HepG2 (cell line): Measurements from ENCODE around the gene CYP20A1. TPM values are rescaled to one million over a fixed set of nuclear protein-coding genes. Genes with fewer than 3 reads are reported as not detected.

Source experiments
- BRCA1 ChIP-seq: sonication (generic); formaldehyde crosslinking; IDR thresholded peaks from 2 replicates; pipeline ENCODE4 v1.4.0; 2020; ENCODE audit warnings: missing genetic modification reagents
- FOXK2 ChIP-seq: fragments of 450-650 bp; IDR thresholded peaks from 2 replicates; pipeline ENCODE4 v1.6.1; 2016
- FOXM1 ChIP-seq: sonication (generic); formaldehyde crosslinking; IDR thresholded peaks from 2 replicates; pipeline ENCODE4 v1.5.0; 2020; ENCODE audit warnings: missing genetic modification reagents
- GFI1 ChIP-seq: sonication (generic); formaldehyde crosslinking; IDR thresholded peaks from 2 replicates; pipeline ENCODE4 v1.5.0; 2020; ENCODE audit warnings: missing genetic modification reagents, mild to moderate bottlenecking, borderline replicate concordance
- HDAC1 ChIP-seq: sonication (generic); formaldehyde crosslinking; IDR thresholded peaks from 2 replicates; pipeline ENCODE4 v1.5.1; 2020; ENCODE audit warnings: mild to moderate bottlenecking, missing genetic modification reagents
- HNRNPLL ChIP-seq: fragments of 200-400 bp; formaldehyde crosslinking; IDR thresholded peaks from 2 replicates; pipeline ENCODE4 v1.6.1; 2017; ENCODE audit warnings: mild to moderate bottlenecking, low read depth, low read length; ENCODE audit not compliant: poor library complexity, severe bottlenecking
- MEF2D ChIP-seq: sonication (generic); formaldehyde crosslinking; IDR thresholded peaks from 2 replicates; pipeline ENCODE4 v1.5.1; 2020; ENCODE audit warnings: mild to moderate bottlenecking, missing genetic modification reagents
- NFIC ChIP-seq: IDR thresholded peaks from 2 replicates; pipeline ENCODE4 v1.6.1; 2012; ENCODE audit warnings: mild to moderate bottlenecking, low read length, inconsistent platforms
- STAG1 ChIP-seq: sonication (generic); formaldehyde crosslinking; IDR thresholded peaks from 2 replicates; pipeline ENCODE4 v1.4.0; 2020; ENCODE audit warnings: missing genetic modification reagents
- ZBTB25 ChIP-seq: IDR thresholded peaks from 2 replicates; pipeline ENCODE4 v1.6.1; 2018; ENCODE audit warnings: missing genetic modification reagents
- ZNF275 ChIP-seq: sonication (generic); formaldehyde crosslinking; IDR thresholded peaks from 2 replicates; pipeline ENCODE4 v1.8.0; 2022; ENCODE audit warnings: missing genetic modification reagents, mild to moderate bottlenecking, inconsistent platforms, borderline replicate concordance
- ZNF451 ChIP-seq: sonication (generic); formaldehyde crosslinking; IDR thresholded peaks from 2 replicates; pipeline ENCODE4 v1.5.0; 2020; ENCODE audit warnings: mild to moderate bottlenecking, missing genetic modification reagents
- ZNF512B ChIP-seq: sonication (generic); formaldehyde crosslinking; IDR thresholded peaks from 2 replicates; pipeline ENCODE4 v1.5.1; 2020; ENCODE audit warnings: missing genetic modification reagents, mild to moderate bottlenecking, borderline replicate concordance
- ZNF749 ChIP-seq: sonication (generic); formaldehyde crosslinking; IDR thresholded peaks from 2 replicates; pipeline ENCODE4 v1.8.0; 2022; ENCODE audit warnings: mild to moderate bottlenecking, missing genetic modification reagents, moderate library complexity, borderline replicate concordance
- ZNF768 ChIP-seq: sonication (generic); formaldehyde crosslinking; IDR thresholded peaks from 2 replicates; pipeline ENCODE4 v1.4.0; 2020; ENCODE audit warnings: missing genetic modification reagents
- ZNF772 ChIP-seq: sonication (generic); formaldehyde crosslinking; IDR thresholded peaks from 2 replicates; pipeline ENCODE4 v1.5.0; 2020; ENCODE audit warnings: mild to moderate bottlenecking, missing genetic modification reagents
- ZNF879 ChIP-seq: sonication (generic); formaldehyde crosslinking; IDR thresholded peaks from 2 replicates; pipeline ENCODE4 v1.8.1; 2023; ENCODE audit warnings: missing genetic modification reagents
- polyA plus RNA-seq, 8 experiments: library from polyadenylated mRNA; depleted of rRNA in 3 of 8; stranded (reverse) in 7 of 8; unstranded in 1 of 8; fragments of >200 nt; fragmentation: Illumina TruSeq in 4 of 8; extraction: Trizol in 4 of 8; gene quantifications; 2 replicates each; pipeline versions ENCODE4 v1.2.1 to v1.2.3, GENCODE V29; 2011 to 2016; ENCODE audit warnings: low read depth in 4 of 8, missing spikeins in 1 of 8, mixed read lengths in 1 of 8; ENCODE audit not compliant: insufficient read depth in 1 of 8
- total RNA-seq, 5 experiments: library from RNA; depleted of rRNA; stranded (reverse); fragments of >200 nt; fragmentation: Illumina TruSeq; extraction: Trizol; gene quantifications; 2 replicates each; pipeline ENCODE4 v1.2.3, GENCODE V29; 2016; ENCODE audit warnings: low read depth in 1 of 5
- TF ChIP-seq, protein P1 (sequence below): sonication (generic); formaldehyde crosslinking; IDR thresholded peaks from 2 replicates; pipeline ENCODE4 v1.8.1; 2023; ENCODE audit warnings: mild to moderate bottlenecking, missing genetic modification reagents, borderline replicate concordance

CYP20A1 gene
- total and polyA plus RNA-seq, 2 of the 13 experiments (the other 11 are each of a cell fraction or from before 2014, with no cell fraction given), result 9.6 to 35.3 TPM

- TF ChIP-seq STAG1 (CRISPR knock-in tag) (0 out of 2 replicates have a peak, but pooled peaks have one; percentile 10), MEF2D (CRISPR knock-in tag) (peak; percentile 55), FOXK2 (0 out of 2 replicates have a peak, but pooled peaks have one; percentile 4), HDAC1 (CRISPR knock-in tag) (no peak), GFI1 (CRISPR knock-in tag) (peak; percentile 72; the same call in 1 of the 2 replicates), NFIC (no peak), ZNF749 (CRISPR knock-in tag) (peak; percentile 17; the same call in 1 of the 2 replicates), ZNF772 (CRISPR knock-in tag) (no peak), ZNF512B (CRISPR knock-in tag) (peak; percentile 87; the same call in 1 of the 2 replicates), ZBTB25 (CRISPR knock-in tag) (no peak), ZNF879 (CRISPR knock-in tag) (no peak), FOXM1 (CRISPR knock-in tag) (0 out of 2 replicates have a peak, but pooled peaks have one; percentile 50), HNRNPLL (no peak), ZNF768 (CRISPR knock-in tag) (no peak), ZNF451 (CRISPR knock-in tag) (0 out of 2 replicates have a peak, but pooled peaks have one; percentile 47), ZNF275 (CRISPR knock-in tag) (no peak), BRCA1 (0 out of 2 replicates have a peak, but pooled peaks have one; percentile 11)
- TF ChIP-seq, protein P1, sequence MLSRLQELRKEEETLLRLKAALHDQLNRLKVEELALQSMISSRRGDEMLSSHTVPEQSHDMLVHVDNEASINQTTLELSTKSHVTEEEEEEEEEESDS, result 0 out of 2 replicates have a peak, but pooled peaks have one; percentile 12
Observed at GRCh38 chr2:203327582-203327900, 88.7 kb downstream of the CYP20A1 start (continued).
